GM12874 (cell line): ENCODE data around the gene FAM227B.

Experiments used
- TF ChIP-seq, protein P1 (sequence below): IDR thresholded peaks from 2 replicates; pipeline ENCODE4 v1.5.1; 2011; ENCODE audit warnings: low read depth, mild to moderate bottlenecking, control low read depth, low read length, moderate library complexity; ENCODE audit not compliant: insufficient read depth

Gene FAM227B

DNA sequence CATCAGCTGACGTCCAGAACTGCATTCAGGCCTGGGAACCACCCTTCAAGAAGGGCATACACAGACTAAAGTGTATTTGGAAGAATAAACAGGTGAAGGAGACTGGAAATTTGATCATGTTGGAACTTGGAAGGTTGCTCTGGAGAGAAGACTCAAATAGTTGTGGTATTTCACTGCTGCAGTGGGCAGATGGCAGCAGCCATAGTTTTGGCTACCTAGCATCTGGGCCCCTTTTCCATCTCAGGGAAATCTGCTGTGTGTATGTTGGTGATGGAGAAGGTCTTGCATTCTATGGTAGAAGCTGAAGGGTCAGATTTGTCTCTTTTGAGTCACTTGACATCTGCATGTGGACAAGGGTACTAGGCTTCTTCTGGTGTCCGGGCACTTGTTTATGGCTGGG is 311.9 kb downstream of the FAM227B start:
- TF ChIP-seq, protein P1, sequence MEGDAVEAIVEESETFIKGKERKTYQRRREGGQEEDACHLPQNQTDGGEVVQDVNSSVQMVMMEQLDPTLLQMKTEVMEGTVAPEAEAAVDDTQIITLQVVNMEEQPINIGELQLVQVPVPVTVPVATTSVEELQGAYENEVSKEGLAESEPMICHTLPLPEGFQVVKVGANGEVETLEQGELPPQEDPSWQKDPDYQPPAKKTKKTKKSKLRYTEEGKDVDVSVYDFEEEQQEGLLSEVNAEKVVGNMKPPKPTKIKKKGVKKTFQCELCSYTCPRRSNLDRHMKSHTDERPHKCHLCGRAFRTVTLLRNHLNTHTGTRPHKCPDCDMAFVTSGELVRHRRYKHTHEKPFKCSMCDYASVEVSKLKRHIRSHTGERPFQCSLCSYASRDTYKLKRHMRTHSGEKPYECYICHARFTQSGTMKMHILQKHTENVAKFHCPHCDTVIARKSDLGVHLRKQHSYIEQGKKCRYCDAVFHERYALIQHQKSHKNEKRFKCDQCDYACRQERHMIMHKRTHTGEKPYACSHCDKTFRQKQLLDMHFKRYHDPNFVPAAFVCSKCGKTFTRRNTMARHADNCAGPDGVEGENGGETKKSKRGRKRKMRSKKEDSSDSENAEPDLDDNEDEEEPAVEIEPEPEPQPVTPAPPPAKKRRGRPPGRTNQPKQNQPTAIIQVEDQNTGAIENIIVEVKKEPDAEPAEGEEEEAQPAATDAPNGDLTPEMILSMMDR, result no peak

DNA sequence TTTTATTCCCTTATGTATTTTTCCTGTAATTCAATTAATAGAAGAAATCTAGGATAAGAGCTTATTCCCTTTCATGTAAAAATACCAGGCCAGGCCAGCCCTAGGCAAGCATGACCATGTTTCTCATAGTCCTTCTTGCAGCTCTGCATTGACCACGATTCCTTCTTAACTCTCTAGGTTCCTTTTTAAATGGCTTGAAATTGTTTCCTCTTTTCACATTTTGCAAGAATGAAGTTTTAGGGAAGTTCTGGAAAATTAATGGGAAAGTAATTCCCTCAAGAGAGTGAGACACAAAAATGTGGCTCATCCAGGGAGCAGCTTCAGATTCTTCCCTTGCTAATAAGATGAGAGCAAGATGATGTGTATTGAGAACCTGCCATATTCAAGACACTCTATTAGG is 314.1 kb downstream of the FAM227B start:
- TF ChIP-seq, protein P1, result no peak

DNA sequence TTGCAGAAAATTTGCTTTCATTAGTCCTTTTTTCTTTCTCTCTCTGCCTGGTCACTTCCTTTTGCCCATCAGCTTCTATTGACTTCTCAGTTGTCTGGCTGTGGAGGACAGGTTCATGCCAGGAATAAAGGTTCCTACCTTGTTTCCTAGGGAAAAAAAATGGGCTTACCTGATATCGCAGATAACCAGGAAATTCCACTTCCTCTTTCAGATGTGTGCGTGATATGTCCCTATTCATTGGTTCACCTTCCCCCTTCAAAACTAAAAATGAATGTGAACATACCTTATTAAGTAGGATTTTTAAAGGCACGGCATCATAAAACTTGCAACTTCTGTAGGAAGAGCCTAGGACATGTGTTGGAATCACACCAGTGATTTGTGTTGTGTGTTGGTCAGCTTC is 317.6 kb downstream of the FAM227B start:
- TF ChIP-seq, protein P1, result no peak

DNA sequence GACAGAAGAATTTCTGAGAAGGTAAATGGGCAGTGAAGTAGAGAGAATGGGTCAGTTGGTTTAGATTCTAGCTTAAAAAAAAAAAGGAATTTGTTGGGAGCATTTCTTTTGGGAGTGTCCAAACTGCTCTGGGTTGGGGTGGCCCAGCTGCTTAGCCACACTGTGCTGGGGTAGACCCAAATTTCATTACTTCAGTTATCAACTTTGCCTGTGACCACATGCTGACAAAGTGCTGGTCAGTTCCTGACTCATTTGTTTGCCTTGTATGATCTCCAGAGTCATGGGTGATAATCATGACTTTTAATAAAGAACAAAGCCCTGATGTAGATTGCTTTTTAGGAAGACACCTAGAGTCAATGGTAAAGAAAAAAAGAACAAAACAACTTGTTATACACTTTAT is 319.1 kb downstream of the FAM227B start:
- TF ChIP-seq, protein P1, result no peak

DNA sequence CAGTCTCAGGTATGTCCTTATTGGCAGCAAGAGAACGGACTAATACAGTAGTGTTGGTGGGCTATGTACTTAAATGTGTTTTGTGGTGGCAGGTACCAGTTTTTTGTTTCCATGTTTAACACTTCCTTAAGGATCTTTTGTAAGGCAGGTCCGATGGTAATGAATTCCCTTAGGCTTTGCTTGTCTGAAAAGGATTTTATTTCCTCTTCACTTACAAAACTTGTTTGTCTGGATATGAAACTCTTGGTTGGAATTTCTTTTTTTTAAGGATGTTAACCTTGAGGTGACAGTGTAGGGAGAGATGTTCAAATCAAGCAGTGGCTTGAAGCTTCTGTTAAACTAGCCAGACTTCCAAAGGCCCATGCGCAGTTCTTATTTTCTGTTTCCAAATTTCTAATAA is 319.8 kb downstream of the FAM227B start:
- TF ChIP-seq, protein P1, result no peak

DNA sequence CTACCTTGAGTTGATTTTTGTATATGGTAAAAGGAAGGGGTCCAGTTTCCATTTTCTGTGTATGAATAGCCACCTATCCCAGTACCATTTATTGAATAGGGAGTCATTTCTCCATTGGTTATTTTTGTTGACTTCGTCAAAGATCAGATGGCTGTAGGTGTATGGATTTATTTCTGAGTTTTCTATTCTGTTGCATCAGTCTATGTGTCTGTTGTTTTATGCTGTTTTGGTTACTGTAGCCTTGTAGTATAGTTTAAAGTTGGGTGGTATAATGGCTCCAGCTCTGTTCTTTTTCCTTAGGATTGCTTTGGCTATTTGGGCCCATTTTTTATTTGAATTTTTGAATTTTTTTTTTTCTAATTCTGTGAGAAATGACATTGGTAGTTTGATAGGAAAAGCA is 323.0 kb downstream of the FAM227B start:
- TF ChIP-seq, protein P1, result no peak

DNA sequence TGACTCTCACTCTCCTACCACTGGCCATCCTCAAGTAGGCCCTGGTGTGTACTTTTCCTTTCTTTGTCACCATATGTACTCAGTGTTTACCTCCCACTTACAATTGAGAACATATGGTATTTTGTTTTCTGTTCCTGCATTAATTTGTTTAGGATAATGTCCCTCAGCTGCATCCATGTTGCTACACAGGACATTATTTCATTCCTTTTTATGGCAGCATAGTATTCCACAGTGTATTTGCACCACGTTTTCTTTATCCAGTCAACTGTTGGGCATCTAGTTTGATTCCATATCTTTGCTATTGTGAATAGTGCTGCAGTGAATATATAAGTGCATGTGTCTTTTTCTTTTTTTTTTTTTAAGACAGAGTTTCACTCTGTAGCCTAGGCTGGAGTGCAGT is 324.4 kb downstream of the FAM227B start:
- TF ChIP-seq, protein P1, result no peak

DNA sequence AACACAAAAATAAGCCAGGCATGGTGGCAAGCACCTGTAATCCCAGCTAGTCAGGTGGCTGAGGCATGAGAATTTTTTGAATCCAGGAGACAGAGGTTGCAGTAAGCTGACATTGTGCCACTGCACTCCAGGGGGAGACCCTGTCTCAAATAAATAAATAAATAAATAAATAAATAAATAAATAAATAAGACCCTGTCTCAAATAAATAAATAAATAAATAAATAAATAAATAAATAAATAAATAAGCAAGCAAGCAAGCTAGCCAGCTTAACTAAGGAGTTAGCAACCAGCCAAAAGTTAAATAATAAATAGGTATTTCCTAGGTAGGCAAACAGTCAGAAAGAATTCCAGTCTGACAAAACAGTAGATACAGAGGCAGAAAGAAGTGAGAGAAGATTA is 326.7 kb downstream of the FAM227B start:
- TF ChIP-seq, protein P1, result no peak
